ENCODE data around the gene CD300LB.

Gene CD300LB

GRCh38 chr17:74546586-74546985 lies 15.3 kb upstream of the CD300LB start:
- TF ChIP-seq CTBP1 (IDR thresholded peaks at IDR 0.05; ENCODE audit: borderline replicate concordance), result no peak
- TF ChIP-seq, protein P1, sequence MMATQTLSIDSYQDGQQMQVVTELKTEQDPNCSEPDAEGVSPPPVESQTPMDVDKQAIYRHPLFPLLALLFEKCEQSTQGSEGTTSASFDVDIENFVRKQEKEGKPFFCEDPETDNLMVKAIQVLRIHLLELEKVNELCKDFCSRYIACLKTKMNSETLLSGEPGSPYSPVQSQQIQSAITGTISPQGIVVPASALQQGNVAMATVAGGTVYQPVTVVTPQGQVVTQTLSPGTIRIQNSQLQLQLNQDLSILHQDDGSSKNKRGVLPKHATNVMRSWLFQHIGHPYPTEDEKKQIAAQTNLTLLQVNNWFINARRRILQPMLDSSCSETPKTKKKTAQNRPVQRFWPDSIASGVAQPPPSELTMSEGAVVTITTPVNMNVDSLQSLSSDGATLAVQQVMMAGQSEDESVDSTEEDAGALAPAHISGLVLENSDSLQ (IDR thresholded peaks at IDR 0.05), result no peak
- no peak for TF ChIP-seq BHLHE40 (IDR thresholded peaks at IDR 0.05; ENCODE audit: borderline replicate concordance)
- no peak for TF ChIP-seq TARDBP (IDR thresholded peaks at IDR 0.05)
- no peak for TF ChIP-seq NFRKB (IDR thresholded peaks at IDR 0.05)
- no peak for TF ChIP-seq ARNT (IDR thresholded peaks at IDR 0.05)
- no peak for DNase-seq (ENCODE audit: extremely low spot score)
- ChIA-PET CTCF (interaction anchor here (1.4 kb wide), 1 partner anchor 19 kb away, joined by 5 read pairs; no protein-coding TSS in a partner anchor), POLR2A (no interaction called here)

DNA sequence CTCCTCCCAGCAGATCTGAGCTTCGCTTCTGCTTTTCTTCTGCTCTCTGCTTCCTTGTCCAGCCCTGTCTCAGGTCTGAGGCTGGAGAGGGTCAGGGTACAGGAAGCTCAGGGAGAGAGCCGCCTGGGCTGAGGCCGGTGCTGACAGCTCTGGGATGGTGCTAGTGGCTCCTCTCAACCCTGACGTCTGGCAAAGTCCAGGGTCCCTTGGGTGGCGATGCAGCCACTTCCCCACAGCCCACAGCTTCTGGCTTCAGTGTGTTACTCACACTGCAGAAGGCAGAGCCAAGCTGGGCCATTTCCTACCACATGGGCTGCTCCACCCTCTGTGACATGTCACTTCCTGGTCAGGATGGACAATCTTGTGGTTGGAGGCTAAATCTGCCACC lies 14.6 kb upstream of the CD300LB start, which contains the start of gene CD300C:
Gene CD300C (minus strand): TSS at position 273 of the 388 bp plus-strand sequence. CDS start 333 bp downstream, outside the sequence.
- ChIA-PET POLR2A (no interaction called here), CTCF (interaction anchor here (1.4 kb wide), 1 partner anchor 20 kb away, joined by 5 read pairs; no protein-coding TSS in a partner anchor)
- DNase-seq (ENCODE audit: extremely low spot score), result no peak
- TF ChIP-seq TARDBP (IDR thresholded peaks at IDR 0.05) (no peak), ELF4 (IDR thresholded peaks at IDR 0.05) (no peak), ARNT (IDR thresholded peaks at IDR 0.05) (no peak), LEF1 (IDR thresholded peaks at IDR 0.05; ENCODE audit: borderline replicate concordance) (no peak)

GRCh38 chr17:74544991-74545842 lies 13.9 kb upstream of the CD300LB start:
- CTCF ChIA-PET, result interaction anchor here (1.4 kb wide), 1 partner anchor 21 kb away, joined by 5 read pairs; no protein-coding TSS in a partner anchor
- TF ChIP-seq FOXA1 (IDR thresholded peaks at IDR 0.05) (no peak), FOXK2 (IDR thresholded peaks at IDR 0.05) (no peak), BHLHE40 (IDR thresholded peaks at IDR 0.05; ENCODE audit: borderline replicate concordance) (no peak), HDGF (IDR thresholded peaks at IDR 0.05; ENCODE audit: borderline replicate concordance) (no peak), ARNT (IDR thresholded peaks at IDR 0.05) (no peak), CTBP1 (IDR thresholded peaks at IDR 0.05; ENCODE audit: borderline replicate concordance) (no peak), LEF1 (IDR thresholded peaks at IDR 0.05; ENCODE audit: borderline replicate concordance) (no peak), SUZ12 (IDR thresholded peaks at IDR 0.05) (no peak), L3MBTL2 (conservative IDR thresholded peaks at IDR 0.05) (no peak), ZNF384 (IDR thresholded peaks at IDR 0.05) (no peak), SP1 (IDR thresholded peaks at IDR 0.05) (no peak), TARDBP (IDR thresholded peaks at IDR 0.05) (no peak), NFRKB (IDR thresholded peaks at IDR 0.05) (no peak), ELF4 (IDR thresholded peaks at IDR 0.05) (no peak), FOXM1 (IDR thresholded peaks at IDR 0.05; ENCODE audit: borderline replicate concordance) (no peak)
- TF ChIP-seq, protein P1 (IDR thresholded peaks at IDR 0.05), result no peak
- POLR2A ChIA-PET, result no interaction called here

DNA sequence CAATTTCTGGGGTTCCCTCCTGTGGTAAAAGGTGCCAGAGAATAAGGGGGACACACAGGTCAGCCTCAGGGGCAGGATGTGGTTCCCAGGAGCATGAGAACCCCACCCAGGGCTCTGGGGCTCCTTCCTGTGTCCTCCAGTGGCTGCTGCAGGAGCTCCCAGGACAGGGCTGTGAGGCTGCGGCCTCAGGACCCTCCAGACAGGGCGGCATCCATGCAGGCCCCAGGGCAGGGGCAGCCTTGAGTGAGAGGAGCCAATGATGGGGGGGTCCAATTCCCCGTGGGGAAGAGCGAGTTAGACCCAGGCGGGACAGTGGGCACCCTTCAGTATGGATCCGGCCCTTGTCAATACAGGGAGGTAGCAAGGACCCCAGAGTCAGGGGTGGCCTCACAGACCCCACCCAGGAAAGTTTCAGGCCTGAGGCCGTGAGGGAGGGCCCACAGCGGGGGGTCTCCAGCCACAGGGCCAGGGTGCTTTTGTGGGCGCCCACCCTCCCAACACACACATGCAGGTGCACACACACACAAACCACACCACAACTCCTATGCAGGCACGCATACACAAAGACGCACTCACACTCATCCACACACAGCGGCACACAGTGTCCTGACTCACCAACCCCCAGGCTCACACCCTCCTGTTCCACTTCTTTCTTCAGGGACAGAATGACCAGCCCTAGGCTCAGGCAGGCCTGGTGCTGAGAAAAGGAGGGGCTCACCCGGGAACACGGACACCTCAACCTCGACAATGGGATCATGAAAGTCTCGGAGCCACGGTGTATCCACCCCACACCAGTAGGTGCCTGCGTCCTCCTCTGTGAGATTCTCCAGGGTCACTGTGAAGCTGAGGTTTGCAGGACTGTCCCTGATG lies 12.9 kb upstream of the CD300LB start:
- no peak for DNase-seq (ENCODE audit: extremely low spot score)
- CTCF ChIA-PET, result interaction anchor here (1.1 kb wide), 1 partner anchor 22 kb away, joined by 4 read pairs; no protein-coding TSS in a partner anchor
- TF ChIP-seq ZNF384 (IDR thresholded peaks at IDR 0.05), result no peak
- TF ChIP-seq TARDBP (IDR thresholded peaks at IDR 0.05), result no peak
- no peak for TF ChIP-seq LEF1 (IDR thresholded peaks at IDR 0.05; ENCODE audit: borderline replicate concordance)
- TF ChIP-seq ARNT (IDR thresholded peaks at IDR 0.05), result no peak
- TF ChIP-seq, protein P1 (IDR thresholded peaks at IDR 0.05), result no peak
- TF ChIP-seq HDGF (IDR thresholded peaks at IDR 0.05; ENCODE audit: borderline replicate concordance), result no peak
- TF ChIP-seq SUZ12 (IDR thresholded peaks at IDR 0.05), result no peak
- TF ChIP-seq SP1 (IDR thresholded peaks at IDR 0.05), result no peak
- no peak for TF ChIP-seq L3MBTL2 (conservative IDR thresholded peaks at IDR 0.05)
- POLR2A ChIA-PET, result interaction anchor here (0.5 kb wide), 1 partner anchor 104 kb away, joined by 3 read pairs; no protein-coding TSS in a partner anchor

More at GRCh38 chr17:74544991-74545842, 13.9 kb upstream of the CD300LB start:
- DNase-seq (ENCODE audit: extremely low spot score), result no peak

DNA sequence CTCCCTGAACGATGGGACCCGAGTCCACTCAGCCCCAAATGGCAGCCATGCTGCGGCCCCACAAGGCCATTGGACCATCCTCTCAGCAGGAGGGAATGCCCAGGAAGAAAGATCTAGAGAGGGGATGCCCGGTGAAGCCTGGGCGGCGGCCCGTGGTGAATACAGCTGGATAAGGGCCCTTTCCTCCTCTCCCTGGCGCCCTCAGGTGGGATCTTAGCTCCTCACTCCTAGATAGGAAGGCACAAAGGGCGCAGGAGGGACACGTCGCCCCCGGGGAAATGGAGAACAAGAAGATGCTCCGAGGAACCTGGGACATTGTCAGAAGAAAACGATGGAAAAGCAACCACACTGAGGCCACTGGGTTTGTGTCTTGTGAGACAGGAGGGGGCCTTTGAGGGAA lies 12.1 kb upstream of the CD300LB start:
- no peak for DNase-seq (ENCODE audit: extremely low spot score)
- POLR2A ChIA-PET, result no interaction called here
- CTCF ChIA-PET, result interaction anchor here (1.1 kb wide), 1 partner anchor 23 kb away, joined by 4 read pairs; no protein-coding TSS in a partner anchor
- no peak for TF ChIP-seq FOXK2 (IDR thresholded peaks at IDR 0.05)
- TF ChIP-seq FOXA1 (IDR thresholded peaks at IDR 0.05), result no peak
- TF ChIP-seq SP1 (IDR thresholded peaks at IDR 0.05), result no peak
- TF ChIP-seq ELF4 (IDR thresholded peaks at IDR 0.05), result no peak
- TF ChIP-seq ZNF384 (IDR thresholded peaks at IDR 0.05), result no peak
- TF ChIP-seq CTBP1 (IDR thresholded peaks at IDR 0.05; ENCODE audit: borderline replicate concordance), result no peak
- no peak for TF ChIP-seq FOXM1 (IDR thresholded peaks at IDR 0.05; ENCODE audit: borderline replicate concordance)
- TF ChIP-seq ARNT (IDR thresholded peaks at IDR 0.05), result no peak
- no peak for TF ChIP-seq NFRKB (IDR thresholded peaks at IDR 0.05)
- no peak for TF ChIP-seq HDGF (IDR thresholded peaks at IDR 0.05; ENCODE audit: borderline replicate concordance)
- no peak for TF ChIP-seq LEF1 (IDR thresholded peaks at IDR 0.05; ENCODE audit: borderline replicate concordance)
- TF ChIP-seq BHLHE40 (IDR thresholded peaks at IDR 0.05; ENCODE audit: borderline replicate concordance), result no peak
- no peak for TF ChIP-seq SUZ12 (IDR thresholded peaks at IDR 0.05)
- TF ChIP-seq L3MBTL2 (conservative IDR thresholded peaks at IDR 0.05), result no peak
- TF ChIP-seq, protein P1 (IDR thresholded peaks at IDR 0.05), result no peak
- no peak for TF ChIP-seq TARDBP (IDR thresholded peaks at IDR 0.05)

Data from HEK293T (cell line).